Stimulated activated CD4-positive, alpha-beta T cell treated with anti-CD3 and anti-CD28 coated beads, Interleukin-4, amount 100 ng/mL, for 48 hours (primary cell): Measurements from ENCODE around the gene KLHL40.

Source experiments
- DNase-seq, 2 donors: peaks; one replicate each; pipeline ENCODE4 v3.0.0-alpha.2; 2020; ENCODE audit warnings: low read depth in 2 of 2

KLHL40 gene

DNA sequence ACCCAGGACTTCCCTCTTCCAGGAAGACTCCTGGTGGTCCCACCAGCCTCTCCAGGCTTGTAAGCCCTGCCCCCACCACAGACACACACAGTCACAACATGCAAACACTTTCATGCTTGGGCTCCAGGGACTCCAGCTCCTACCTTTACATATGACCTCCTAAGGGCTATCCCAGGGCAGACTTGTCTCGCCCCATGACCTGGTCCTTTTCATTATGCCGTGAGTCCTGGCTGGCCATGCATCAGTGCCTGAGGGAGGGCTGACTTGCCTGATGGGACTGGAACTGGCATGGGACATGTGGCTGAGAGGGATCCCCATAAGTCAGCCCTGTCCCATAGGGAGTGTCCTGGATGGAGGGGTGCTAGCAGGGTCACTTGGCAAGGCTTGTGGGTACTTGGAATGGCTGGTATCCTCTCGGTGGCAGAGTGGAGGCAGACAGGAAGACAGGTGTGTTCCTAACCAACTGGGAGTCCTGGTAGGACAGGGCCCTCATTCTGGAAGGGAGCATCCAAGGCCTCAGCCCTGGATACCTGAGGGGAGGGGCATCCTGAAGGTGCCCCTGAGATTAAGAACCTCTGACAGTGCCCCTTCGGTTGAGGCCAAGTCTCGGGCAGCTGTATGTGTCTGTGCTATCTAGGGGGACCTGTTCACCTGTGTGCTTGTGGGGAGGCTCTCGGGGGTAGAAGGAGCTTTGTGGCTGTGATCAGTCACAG lies 17.8 kb downstream of the KLHL40 start:
- DNase-seq: no peak

DNA sequence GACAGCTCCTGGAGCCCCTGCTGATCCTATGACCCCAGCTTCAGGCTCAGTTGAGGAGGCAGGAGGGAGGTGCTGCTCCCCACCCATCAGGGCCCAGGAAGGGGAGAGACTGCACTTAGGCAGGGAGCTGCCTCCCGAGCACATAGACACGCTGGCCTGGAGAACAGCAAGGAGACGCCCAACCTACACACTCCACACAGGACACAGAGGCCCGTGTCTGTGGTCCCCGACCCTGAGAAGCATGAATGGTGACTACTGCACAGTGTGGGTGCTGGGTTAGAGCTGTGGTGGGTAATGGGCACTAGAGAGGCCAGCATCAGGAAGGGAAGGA lies 18.3 kb downstream of the KLHL40 start:
- DNase-seq: no peak

DNA sequence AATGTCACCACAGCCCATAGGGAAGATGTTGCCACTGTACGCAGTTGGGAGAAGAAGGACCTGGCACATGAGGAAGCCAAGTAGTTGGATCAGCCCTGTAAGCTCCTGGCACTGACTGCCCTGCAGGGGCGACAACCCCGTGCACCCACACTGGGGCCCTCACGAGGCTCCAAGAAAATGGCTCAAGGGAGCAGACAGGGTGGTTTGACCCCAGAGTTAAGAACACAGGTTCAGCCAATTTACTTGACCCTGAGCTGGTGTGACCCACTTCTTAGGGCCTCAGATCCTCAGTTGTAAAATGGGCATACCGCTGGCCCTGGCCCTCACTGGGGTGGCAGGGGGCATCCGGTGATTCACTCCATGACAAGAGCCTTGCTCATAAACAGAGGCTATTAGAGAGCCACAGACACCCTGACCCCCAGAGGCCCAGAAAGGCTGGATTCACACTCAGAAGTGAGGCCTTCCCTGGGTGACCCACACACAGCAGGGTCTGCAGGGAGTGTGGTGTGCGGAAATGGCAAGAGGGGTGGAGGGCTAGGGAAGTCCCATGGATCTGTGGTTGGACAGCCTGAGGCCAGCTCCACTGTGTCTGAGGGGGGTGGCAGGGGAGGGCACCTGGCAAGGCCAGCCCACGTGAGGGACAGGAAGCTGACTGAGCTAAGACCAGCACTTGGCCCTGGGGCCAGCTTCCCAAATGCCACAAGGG lies 19.0 kb downstream of the KLHL40 start:
- DNase-seq: no peak

DNA sequence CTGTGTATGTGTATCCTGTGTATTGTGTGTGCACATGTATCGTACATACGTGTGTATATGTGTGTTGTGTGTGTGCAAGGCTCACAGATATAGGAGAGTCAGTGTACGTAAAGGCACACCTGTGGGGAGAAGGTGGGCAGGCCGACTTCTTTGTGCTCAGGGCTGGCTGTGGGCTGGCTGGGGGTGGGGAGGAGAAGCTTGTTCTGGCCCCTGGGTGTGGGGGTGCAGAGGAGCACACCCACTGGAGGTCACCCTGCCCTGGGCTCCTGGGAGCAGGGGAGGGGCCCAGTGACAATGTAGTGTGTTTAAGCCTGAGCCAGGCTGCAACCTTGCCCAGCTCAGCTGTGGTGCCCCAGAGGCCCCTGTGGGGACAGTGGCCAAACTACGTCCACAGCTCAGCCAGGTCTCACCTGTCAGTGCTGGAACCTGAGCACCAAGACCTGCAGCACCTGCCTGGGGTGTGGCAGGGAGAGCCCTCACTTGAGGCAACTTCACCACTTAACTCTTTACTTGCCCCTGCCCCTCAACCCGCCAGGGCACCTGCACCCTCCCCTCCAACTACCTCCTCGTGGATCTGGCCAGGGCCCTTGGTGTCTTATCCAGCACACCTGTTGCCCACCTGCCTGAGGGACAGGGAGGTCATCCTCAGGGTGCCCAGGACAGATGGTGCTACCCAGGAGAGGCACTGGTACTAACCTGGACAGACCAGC lies 19.9 kb downstream of the KLHL40 start:
- no peak for DNase-seq

DNA sequence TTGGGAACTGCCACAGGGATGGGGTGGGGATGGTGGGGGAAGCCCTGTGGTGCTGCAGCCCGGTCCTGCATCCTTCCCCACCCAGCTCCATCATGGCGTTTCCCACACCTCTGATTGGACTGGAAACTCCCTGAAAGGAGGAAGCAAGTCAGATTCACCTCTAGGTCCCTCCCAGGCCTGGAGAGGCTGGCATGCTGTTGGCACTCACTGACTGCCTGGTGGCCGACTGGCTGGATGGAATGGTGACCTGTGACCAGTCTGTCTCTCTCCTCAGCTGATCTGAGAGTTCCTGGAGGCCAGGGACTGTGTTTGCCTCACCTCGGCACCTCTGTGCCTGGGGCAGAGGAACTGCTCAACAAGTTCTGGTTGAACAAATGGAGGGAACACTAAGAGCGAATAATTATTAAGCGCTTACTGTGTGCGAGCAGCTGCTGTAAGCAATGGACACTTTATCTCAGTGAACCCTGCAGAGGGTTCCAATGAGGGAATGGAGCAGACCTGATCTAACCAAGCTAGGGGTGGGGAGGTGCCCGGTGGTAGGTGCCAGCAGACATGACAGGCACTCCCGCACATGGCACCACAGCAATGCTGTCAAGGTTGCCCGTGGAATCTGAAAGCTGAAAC lies 20.7 kb downstream of the KLHL40 start:
- DNase-seq: no peak

DNA sequence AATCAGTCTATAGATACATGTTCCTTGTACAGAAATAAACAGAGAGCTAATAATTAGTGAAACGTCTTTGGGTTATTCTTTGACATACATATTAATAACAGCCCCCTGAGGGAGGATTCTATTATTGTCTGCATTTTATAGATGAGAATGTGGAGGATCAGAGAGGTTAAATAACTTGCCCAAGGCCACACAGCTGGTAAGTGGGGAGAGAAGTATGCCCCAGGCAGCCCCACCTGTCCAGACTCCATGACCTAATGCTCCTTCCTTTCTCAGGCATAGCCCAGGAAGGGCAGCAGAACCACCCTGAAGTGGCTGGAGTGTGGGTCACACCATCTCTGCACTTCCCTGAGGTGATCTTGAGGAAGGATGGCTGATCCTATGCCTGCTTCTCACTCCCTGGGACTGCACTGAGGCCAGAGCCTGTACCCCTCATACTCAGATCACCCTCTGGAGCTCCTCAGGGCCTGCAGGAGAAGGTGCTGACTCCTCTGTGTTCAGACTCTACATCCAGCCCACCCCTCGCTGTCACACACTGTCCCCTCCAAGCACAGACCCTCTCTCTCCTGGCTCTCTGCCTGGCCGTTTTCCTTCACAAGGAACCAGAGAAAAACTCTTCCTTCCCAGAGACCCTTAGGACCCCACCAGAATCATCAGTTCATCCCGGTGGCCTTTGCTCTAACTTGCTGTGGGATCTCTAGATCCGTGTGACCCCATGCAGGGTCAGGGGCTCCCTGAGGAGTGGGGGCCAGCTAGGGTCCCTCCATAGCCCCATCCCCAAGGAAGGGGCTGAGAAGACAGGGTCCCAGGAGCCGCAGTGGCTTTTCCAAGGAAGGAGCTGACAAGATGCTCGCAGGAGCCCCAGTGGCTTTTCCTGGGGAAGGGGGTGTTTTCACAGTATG lies 21.6 kb downstream of the KLHL40 start:
- DNase-seq: no peak

DNA sequence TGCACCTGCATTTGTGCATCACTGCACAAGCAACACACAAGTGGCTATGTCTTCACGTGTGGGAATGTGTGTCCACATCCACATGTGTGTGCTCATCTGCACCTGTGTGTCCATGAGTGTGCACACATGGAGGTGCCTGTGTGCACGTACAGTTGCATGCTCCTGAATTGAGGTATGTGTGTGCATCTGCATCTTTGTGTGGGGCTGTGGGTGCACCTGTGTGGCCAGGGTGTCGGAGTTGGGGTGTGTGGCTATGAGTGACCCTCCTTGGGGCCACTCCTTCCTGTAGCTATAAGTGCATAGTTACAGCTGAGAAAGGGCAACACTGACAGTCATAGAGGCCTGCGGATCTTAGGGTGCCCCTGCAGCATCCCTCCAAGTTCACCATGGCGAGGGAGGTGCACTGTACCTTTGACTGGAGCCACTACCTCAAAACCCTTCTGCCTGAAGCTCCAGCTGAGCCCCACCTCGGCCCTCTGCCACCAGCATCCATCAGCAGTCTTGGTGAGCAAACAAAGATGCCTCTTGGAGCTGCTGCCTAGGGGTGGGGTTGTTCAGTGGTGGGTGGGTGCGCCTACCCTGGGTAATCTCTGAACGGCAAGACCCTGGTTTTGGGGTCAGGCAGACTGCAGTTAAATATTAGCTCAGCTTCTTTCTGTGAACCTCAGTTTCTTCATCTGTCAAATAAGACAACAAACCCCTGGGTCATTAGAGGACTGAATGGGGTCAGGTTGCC lies 22.5 kb downstream of the KLHL40 start:
- DNase-seq: no peak

DNA sequence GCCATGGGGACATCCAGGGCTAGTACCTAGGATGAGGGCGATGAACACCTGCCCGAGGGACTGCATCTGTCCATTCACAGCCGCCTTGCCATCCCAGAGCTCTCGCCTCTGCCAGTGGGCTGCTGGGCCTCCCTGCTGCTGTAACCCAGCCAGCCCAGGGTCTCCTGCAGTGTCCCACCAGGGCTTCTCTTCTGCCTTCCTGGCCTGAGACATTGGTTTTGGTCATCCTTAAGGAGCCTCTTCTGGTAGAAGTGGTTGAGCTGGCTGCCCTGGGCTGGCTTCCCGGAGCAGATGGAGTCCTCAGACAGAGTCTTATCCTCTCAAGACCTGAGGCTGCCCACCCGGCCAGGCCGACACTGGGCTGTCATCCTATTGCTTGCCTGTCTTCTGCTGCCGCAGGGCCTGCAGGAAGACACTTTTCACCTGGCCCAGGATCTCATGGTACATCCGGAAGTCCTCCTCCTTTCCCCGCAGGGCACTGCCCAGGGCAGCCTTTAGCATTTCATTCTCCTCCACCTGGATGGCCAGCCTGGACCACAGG lies 23.3 kb downstream of the KLHL40 start:
- DNase-seq: no peak

DNA sequence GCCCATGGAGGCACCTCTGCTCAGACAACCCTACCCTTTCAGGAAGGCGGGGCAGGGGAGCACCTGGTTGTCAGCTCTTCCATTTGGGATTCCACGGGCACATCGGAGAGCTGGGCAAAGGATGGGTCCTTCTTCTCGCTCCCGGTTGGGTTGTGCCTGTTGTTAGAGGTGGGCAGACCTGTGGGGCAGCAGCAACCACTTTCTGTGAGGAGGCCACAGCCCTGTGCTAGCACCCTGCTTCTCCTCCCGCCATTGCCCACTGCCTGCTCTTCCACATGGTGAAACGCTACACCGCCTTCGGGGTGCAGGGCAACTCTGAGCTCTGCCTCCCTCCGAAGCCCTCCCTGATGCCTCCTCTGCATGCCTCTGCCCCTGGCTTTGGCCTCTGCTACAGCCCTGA lies 24.3 kb downstream of the KLHL40 start:
- DNase-seq: no peak

DNA sequence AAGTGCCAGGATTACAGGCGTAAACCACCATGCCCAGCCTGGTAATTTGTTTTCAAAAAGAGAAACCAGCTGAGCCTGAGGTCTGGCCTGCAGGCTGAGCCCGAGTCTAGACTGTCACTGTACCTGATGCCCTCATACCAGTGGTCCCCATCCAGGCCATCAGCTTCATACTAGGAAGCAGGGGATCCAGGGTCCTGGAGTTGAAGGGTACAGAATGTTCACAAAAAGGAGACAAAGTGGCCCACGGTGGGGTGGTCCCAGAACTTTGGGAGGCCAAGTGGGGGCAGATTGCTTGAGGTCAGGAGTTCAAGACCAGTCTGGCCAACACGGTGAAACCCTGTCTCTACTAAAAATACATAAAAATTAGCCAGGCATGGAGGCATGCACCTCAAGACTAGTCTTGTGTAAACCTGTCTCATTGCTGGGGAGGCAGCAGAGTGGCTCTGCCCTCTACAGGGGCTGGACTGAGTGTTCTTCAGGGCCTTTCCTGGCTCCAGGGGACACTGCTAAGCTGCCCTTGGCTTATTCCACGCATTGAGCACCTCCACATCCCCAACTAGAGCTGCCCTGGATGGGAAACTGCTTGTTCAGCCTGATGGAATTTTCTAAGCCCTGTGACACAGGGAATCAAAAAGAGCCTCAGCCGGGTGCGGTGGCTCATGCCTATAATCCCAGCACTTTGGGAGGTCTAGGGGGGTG lies 25.1 kb downstream of the KLHL40 start:
- DNase-seq: no peak

DNA sequence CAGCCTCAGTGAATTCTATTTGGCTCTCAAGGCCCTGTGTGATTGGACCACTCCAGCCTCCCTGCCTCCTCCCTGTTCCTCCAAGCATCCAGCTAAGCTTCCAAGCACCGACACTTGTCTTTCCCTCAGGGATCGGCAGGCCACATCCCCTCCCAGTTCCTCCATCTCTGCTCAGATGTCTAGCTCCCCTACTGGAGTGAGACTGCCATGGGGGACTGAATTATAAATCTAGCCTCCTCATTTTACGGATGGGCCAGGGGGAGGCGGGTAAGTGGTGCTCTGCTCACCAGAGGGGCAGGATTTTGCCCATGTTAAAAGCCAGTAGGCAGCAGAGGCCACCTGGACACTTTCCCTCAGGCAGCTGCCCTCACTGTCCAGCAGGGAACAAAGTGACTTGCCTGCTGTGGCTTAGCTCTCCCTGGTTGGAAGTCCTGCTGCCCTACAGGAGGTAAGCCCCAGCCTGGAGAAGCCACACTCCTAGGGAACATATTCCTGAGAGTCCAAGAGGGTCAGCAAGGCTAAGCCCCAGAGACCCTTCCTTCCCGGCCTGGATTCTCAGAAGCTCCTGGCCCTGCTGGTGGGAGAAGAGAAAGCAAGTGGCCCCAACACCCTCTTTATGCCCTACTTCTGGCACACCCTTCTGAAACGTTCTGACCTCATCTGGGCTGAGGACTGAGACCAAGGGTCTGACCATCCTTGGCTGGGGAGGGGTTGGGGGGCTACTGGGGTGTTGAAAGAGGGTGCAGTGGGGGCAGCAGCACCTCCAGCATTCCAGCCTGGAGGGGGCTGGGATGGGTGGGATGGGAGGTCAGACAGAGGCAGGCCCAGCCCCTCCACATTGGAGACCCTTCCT lies 26.4 kb downstream of the KLHL40 start:
- DNase-seq: no peak

DNA sequence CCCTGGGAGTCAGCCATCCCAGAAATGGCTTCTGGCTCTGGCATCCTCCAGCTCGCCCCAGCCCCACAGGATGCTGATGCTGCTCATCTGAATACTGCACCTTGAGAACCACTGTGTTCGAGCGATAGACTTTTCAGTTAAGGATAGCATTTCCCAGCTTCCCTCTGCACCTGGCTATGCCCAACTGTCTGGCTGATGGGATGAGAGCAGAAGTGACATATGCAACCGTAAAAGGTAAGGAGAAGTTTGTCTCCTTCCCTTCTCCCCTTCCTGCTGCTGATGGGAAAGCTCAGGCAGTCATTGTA lies 27.0 kb downstream of the KLHL40 start:
- DNase-seq: no peak

DNA sequence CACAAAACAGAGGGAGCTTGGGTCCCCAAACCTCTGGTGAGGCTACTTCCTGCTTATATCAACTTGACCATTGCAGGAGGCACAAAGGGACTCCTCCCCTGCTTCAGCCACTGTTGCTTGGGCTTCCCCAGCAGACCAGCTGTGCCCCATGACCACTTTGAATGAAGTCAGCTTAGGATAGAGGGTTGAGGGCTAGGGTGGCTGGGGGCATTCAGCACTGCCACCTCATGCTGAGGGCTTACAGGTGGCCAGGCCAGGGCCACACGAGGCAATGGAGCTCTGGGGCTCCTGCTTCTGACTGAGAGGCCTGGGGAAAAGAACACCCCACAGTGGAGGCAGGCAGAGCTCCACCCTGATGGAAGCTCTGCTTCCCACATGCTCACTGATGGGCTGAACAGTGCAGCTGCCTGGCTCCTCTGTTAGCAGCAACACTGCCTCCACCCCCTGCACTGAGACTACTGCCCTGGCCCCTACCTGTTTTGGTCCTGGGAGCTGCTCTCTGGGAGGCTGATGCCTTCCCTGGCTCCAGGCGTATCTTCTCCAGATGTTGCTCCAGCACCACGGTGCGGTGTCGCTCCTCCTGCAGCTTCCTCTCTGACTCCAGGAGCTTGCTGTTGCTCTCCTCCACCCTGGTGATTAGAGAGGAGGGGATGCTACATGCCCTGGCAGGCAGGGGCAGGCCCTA lies 27.5 kb downstream of the KLHL40 start:
- no peak for DNase-seq

DNA sequence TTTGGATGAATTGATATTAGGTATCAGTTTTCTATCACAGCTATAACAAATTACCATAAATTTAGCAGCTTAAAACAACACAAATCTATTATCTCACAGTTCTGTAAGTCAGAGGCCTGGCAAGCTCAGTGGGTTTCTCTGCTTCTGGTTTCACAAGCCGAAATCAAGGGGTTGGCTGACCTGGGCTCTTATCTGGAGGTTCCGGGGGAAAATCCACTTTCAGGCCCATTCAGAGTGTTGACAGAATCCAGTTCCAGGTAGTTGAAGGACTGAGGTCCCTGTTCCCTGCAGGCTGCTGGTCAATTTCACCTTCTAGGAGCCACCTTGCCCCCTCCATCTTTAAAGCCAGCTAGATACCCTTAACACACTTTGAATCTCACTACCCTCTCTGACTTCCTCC lies 28.4 kb downstream of the KLHL40 start:
- no peak for DNase-seq

DNA sequence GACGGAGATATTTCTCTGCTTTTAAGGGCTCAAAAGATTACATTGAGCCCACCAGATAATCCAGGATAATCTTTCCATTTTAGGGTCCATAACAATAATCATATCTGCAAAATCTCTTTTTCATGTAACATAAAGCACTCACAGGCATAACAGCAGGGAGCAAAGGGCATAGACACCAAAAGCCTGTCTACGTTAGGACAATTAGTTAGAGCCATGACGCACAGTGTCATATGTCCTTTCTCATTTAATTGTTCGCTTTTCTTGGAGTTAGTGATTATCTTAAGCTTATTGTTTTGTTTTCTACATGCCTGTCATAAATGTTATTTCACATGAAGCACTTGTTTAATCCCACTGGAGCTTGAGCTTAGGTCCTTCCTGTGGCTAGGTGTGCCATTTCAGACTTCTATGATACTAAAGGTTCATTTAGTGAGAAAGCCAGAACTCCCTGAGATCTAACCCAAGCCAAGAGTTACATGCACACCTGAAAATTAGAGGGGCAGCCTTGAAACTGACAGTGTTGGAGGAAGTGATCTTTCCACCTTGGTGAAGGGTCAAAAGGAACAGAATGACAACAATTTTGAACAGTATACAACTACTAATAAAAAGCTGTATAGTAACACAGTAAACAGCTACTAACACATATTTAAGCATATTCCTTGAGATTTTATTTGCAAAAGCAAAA lies 29.0 kb downstream of the KLHL40 start:
- DNase-seq: no peak

DNA sequence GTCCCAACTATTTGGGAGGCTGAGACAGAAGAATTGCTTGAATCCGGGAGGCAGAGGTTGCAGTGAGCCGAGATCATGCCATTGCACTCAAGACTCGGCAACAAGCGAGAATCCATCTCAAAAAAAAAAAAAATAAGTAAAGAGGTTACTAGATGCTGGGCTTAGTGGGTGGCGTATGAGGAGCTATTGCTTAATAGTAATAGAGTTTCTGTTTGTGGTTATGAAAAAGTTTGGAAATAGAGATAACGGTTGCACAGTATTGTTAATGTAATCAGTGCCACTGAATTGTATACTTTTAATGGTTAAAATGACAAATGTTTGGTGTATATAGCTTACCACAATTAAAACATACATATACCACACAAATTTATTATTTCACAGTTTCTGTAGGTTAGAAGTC lies 32.0 kb downstream of the KLHL40 start:
- DNase-seq: no peak

DNA sequence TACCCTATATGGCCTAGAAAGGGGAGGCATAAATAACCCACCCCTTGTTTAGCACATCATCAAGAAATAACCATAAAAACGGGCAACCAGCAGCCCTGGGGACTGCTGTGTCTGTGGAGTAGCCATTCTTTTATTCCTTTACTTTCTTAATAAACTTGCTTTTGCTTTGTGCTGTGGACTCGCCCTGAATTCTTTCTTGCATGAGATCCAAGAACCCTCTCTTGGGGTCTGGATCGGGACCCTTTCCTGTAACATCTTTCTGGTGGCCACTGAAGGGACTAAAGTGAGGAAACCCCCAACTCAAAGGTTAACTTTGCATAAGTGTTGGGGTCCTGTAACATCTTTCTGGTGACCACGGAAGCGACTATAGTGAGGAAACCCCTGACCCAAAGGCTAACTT lies 33.0 kb downstream of the KLHL40 start:
- DNase-seq: no peak

DNA sequence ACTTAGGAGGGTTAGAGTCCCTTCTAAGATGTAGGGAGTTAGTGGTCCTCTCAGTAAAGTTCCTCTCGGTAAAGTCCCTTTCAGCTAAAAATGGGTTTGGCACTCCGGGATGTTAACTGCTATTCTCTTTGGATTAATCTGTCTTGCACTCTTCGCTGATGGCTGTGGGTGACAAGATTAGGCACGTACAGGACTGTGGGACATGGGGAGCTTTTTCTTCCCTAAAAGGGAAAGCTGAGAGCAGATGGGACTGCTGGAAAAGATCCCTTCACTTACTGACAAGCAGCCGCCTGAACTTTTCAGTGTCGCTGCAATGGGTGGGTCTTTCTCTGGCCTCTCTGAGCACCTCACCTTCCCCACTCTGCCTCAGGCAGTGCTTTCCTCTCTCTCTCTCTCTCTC lies 33.7 kb downstream of the KLHL40 start:
- no peak for DNase-seq
